IMR-90 (cell line): ENCODE measurements around the gene PAN2. TPM values are rescaled to one million over a fixed set of nuclear protein-coding genes. Genes with fewer than 3 reads are reported as not detected.
"Not testable (repeated sequence)": the region's sequence is repeated elsewhere in the genome, so short reads cannot be mapped to it uniquely, and the experiment has no call there.

Source experiments
- ATAC-seq: fragments of 200-7000 bp; cut with Tn5 transposase; 2 replicates; pipeline ENCODE4 v1.9.1; 2020; ENCODE audit warnings: low read depth, mild to moderate bottlenecking, moderate library complexity
- BruUV-seq: library from RNA; stranded (reverse); fragments of 400-500 nt; replicated peaks from 2 replicates; lab custom pipeline; 2021; lab: Mats Ljungman, UMichigan
- CTCF ChIA-PET: fragments of 300-600 bp; formaldehyde crosslinking; extraction: SDS; loops from one replicate; lab custom pipeline; 2021; ENCODE audit warnings: antibody characterized with exemption; lab: Yijun Ruan, JAX
- POLR2A ChIA-PET: fragments of 300-600 bp; sonication (Branson Sonifier 250); formaldehyde crosslinking; loops from one replicate; lab custom pipeline; 2022; ENCODE audit warnings: antibody characterized with exemption; ENCODE audit not compliant: unreplicated experiment; lab: Charles Lee
- DNase-seq: peaks from one replicate; pipeline ENCODE4 v3.0.0; 2013
- H2AFZ ChIP-seq: replicated peaks from 2 replicates; pipeline ENCODE3; 2013; ENCODE audit warnings: low read length, mild to moderate bottlenecking; ENCODE audit not compliant: poor library complexity
- H2AK5ac ChIP-seq: 2 replicates; pipeline ENCODE4 v1.6.1; 2013; ENCODE audit warnings: low read depth, low read length, inconsistent platforms
- H2AK9ac ChIP-seq: replicated peaks from 2 replicates; pipeline ENCODE3; 2013; ENCODE audit warnings: mild to moderate bottlenecking, low read depth, low read length, moderate library complexity; ENCODE audit not compliant: poor library complexity
- H2BK120ac ChIP-seq: 2 replicates; pipeline ENCODE4 v1.6.1; 2013; ENCODE audit warnings: low read depth, low read length, inconsistent platforms
- H2BK15ac ChIP-seq: 3 replicates; pipeline ENCODE4 v1.6.1; 2013; ENCODE audit warnings: low read depth, low read length, inconsistent platforms
- H2BK20ac ChIP-seq: 2 replicates; pipeline ENCODE4 v1.6.1; 2013; ENCODE audit warnings: low read depth, mild to moderate bottlenecking, inconsistent platforms, low read length, moderate library complexity
- H2BK5ac ChIP-seq: 2 replicates; pipeline ENCODE4 v1.6.1; 2013; ENCODE audit warnings: mild to moderate bottlenecking, low read depth, low read length, inconsistent platforms; ENCODE audit not compliant: poor library complexity, severe bottlenecking
- H3K14ac ChIP-seq: replicated peaks from 2 replicates; pipeline ENCODE4 v1.6.1; 2013; ENCODE audit warnings: low read depth, low read length, inconsistent platforms
- H3K18ac ChIP-seq: 2 replicates; pipeline ENCODE4 v1.6.1; 2013; ENCODE audit warnings: low read depth, low read length, control low read depth
- H3K23ac ChIP-seq: 2 replicates; pipeline ENCODE4 v1.6.1; 2013; ENCODE audit warnings: low read depth, low read length, inconsistent platforms
- H3K27ac ChIP-seq: 2 replicates; pipeline ENCODE4 v1.5.1; 2013; ENCODE audit warnings: mild to moderate bottlenecking, control low read depth, low read length; ENCODE audit not compliant: insufficient read depth
- H3K27me3 ChIP-seq: 2 replicates; pipeline ENCODE4 v1.6.1; 2013; ENCODE audit warnings: low read length; ENCODE audit not compliant: control insufficient read depth, insufficient read depth
- H3K36me3 ChIP-seq: 2 replicates; pipeline ENCODE4 v1.6.1; 2013; ENCODE audit warnings: low read length, mixed read lengths; ENCODE audit not compliant: control insufficient read depth, insufficient read depth
- H3K4ac ChIP-seq: 2 replicates; pipeline ENCODE4 v1.6.1; 2013; ENCODE audit warnings: low read depth, low read length, inconsistent platforms
- H3K4me1 ChIP-seq: 2 replicates; pipeline ENCODE4 v1.6.1; 2013; ENCODE audit warnings: low read length, mixed read lengths; ENCODE audit not compliant: control insufficient read depth, insufficient read depth
- H3K4me2 ChIP-seq: 2 replicates; pipeline ENCODE4 v1.6.1; 2013; ENCODE audit warnings: low read depth, mild to moderate bottlenecking, control low read depth, low read length, moderate library complexity
- H3K4me3 ChIP-seq: 2 replicates; pipeline ENCODE4 v1.5.1; 2013; ENCODE audit warnings: low read depth, mild to moderate bottlenecking, control low read depth, low read length, moderate library complexity; ENCODE audit not compliant: insufficient read depth
- H3K56ac ChIP-seq: 2 replicates; pipeline ENCODE4 v1.6.1; 2013; ENCODE audit warnings: low read length, inconsistent platforms; ENCODE audit not compliant: insufficient read depth; ENCODE audit errors: extremely low read depth
- H3K79me1 ChIP-seq, 2 experiments: 2 replicates each; pipeline ENCODE4 v1.6.1; 2013; ENCODE audit warnings: low read length in 2 of 2, inconsistent platforms in 1 of 2, low read depth in 1 of 2
- H3K9ac ChIP-seq: 2 replicates; pipeline ENCODE4 v1.6.1; 2013; ENCODE audit warnings: low read depth, low read length, control low read depth
- H3K9me1 ChIP-seq: 2 replicates; pipeline ENCODE4 v1.6.1; 2013; ENCODE audit warnings: low read length, inconsistent platforms; ENCODE audit not compliant: insufficient read depth
- H3K9me3 ChIP-seq: 2 replicates; pipeline ENCODE4 v1.6.1; 2013; ENCODE audit warnings: low read length; ENCODE audit not compliant: control insufficient read depth, insufficient read depth
- H4K20me1 ChIP-seq: 2 replicates; pipeline ENCODE4 v1.6.1; 2013; ENCODE audit warnings: low read length, inconsistent platforms; ENCODE audit not compliant: insufficient read depth
- H4K5ac ChIP-seq: 2 replicates; pipeline ENCODE4 v1.6.1; 2013; ENCODE audit warnings: mild to moderate bottlenecking, low read depth, low read length, control low read depth
- H4K8ac ChIP-seq, 2 experiments: 2 replicates each; pipeline ENCODE4 v1.6.1; 2013; ENCODE audit warnings: low read depth in 2 of 2, low read length in 2 of 2, control low read depth in 1 of 2, inconsistent platforms in 1 of 2
- H4K91ac ChIP-seq: 2 replicates; pipeline ENCODE4 v1.6.1; 2013; ENCODE audit warnings: low read depth, low read length, inconsistent platforms; ENCODE audit not compliant: insufficient read depth
- WGBS, 2 experiments: methylation state at CpG; one replicate each; pipeline versions ENCODE4 v1.1.5 to v1.1.7; 2013; ENCODE audit warnings: missing lambda C conversion rate in 2 of 2; ENCODE audit not compliant: insufficient read length in 1 of 2; ENCODE audit errors: extremely low coverage in 2 of 2; 5-methylcytosine and 5-hydroxymethylcytosine counted together
- dilution Hi-C: fragments of 300-500 bp; cut with HindIII; formaldehyde crosslinking; loops from one replicate; pipeline ENCODE4 v1.14.3; 2018; ENCODE audit warnings: low sequenced_read_pairs; ENCODE audit not compliant: unreplicated experiment
- in situ Hi-C: fragments of 300-500 bp; cut with MboI; formaldehyde crosslinking; loops from 3 replicates; pipeline ENCODE4 v1.14.3; 2019; ENCODE audit warnings: low sequenced_read_pairs, inconsistent platforms, mixed read lengths
- intact Hi-C: fragments of 100-400 bp; cut with micrococcal nuclease; formaldehyde crosslinking; loops from 2 replicates; pipeline ENCODE4 v1.10.0; 2022
- polyA plus RNA-seq, 3 experiments: library from polyadenylated mRNA; depleted of rRNA; stranded (reverse); fragments of >200 nt; gene quantifications; 2 replicates each; pipeline ENCODE4 v1.2.3, GENCODE V29; 2012; ENCODE audit warnings: low replicate concordance in 1 of 3
- total RNA-seq: library from RNA; depleted of rRNA; stranded (reverse); fragments of >200 nt; gene quantifications from 2 replicates; pipeline ENCODE4 v1.2.3, GENCODE V29; 2012

PAN2 gene
- total and polyA plus RNA-seq, 2 of the 4 experiments (the other 2 are of a cell fraction) = 9.7 to 20.2 TPM

DNA sequence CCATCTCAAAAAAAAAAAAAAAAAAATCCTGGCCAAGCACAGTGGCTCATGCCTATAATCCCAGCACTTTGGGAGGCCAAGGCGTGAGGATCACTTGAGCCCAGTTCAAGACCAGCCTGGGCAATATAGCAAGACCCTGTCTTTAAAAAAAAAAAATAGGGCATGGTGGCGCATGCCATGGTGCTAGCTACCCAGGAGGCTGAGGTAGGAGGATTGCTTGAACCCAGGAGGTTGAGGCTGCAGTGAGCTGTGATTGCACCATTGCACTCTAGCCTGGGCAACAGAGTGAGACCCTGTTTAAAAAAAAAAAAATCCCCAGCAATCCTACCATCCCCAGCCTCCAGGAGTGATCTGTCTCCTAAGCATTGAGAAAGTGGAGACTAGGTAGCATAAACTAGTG is 8.5 kb upstream of the PAN2 start:
- H3K14ac ChIP-seq, DNase-seq, H3K4me2 ChIP-seq, H2BK20ac ChIP-seq, H3K79me1 ChIP-seq, H3K18ac ChIP-seq, H2BK5ac ChIP-seq, H2AK9ac ChIP-seq, in situ Hi-C loops, ATAC-seq, H3K9me3 ChIP-seq, BruUV-seq, H3K23ac ChIP-seq, H3K56ac ChIP-seq, H2AK5ac ChIP-seq, H3K27me3 ChIP-seq, H3K4ac ChIP-seq, H3K27ac ChIP-seq, H3K4me3 ChIP-seq, H3K9me1 ChIP-seq, intact Hi-C loops, H4K20me1 ChIP-seq, H4K5ac ChIP-seq, H3K9ac ChIP-seq, H2BK15ac ChIP-seq, H2BK120ac ChIP-seq, H3K4me1 ChIP-seq, H2AFZ ChIP-seq, H4K8ac ChIP-seq, H4K91ac ChIP-seq, dilution Hi-C loops: not testable (repeated sequence)
- ChIA-PET CTCF (interaction anchor here (1.1 kb wide), 1 partner anchor 122 kb away, joined by 6 read pairs; no protein-coding TSS in a partner anchor), POLR2A (interaction anchor here (0.6 kb wide), 1 partner anchor 111 kb away, joined by 3 read pairs; no protein-coding TSS in a partner anchor)
- WGBS, 2 experiments = no CpG with 5 or more reads among the region's 2 CpGs
- H3K36me3 ChIP-seq = peaks cover 46% of the 10 kb centered on the region
